Testis (tissue), 2 donors: Measurements from ENCODE around the gene CSNK1G2.

Source experiments
- CTCF ChIP-seq, 3 experiments: fragments of 450-650 bp in 2 of 3; fragments of 200-600 bp in 1 of 3; sonication (generic) in 1 of 3; IDR thresholded peaks; one replicate each; pipeline ENCODE4 v1.5.1; 2016 to 2019; ENCODE audit warnings: antibody characterized with exemption in 3 of 3, mild to moderate bottlenecking in 2 of 3, moderate library complexity in 1 of 3
- POLR2A ChIP-seq: fragments of 450-650 bp; IDR thresholded peaks from one replicate; pipeline ENCODE4 v1.6.1; 2017; ENCODE audit warnings: antibody characterized with exemption, mild to moderate bottlenecking, moderate library complexity

- no peak for TF ChIP-seq POLR2A
- TF ChIP-seq CTCF (IDR thresholded peaks at IDR 0.05): no peak
These were observed 8.6 kb upstream of the CSNK1G2 start for GRCh38 chr19:1932395-1932794.
